AG08396 (cell line): ENCODE results near the gene KRTAP17-1.
"Not testable (repeated sequence)": the region's sequence is repeated elsewhere in the genome, so short reads cannot be mapped to it uniquely, and the experiment has no call there.

ENCODE experiments used
- DNase-seq: peaks from one replicate; pipeline ENCODE4 v3.0.0; 2012; ENCODE audit warnings: low spot score, mixed read lengths

The KRTAP17-1 gene

DNA sequence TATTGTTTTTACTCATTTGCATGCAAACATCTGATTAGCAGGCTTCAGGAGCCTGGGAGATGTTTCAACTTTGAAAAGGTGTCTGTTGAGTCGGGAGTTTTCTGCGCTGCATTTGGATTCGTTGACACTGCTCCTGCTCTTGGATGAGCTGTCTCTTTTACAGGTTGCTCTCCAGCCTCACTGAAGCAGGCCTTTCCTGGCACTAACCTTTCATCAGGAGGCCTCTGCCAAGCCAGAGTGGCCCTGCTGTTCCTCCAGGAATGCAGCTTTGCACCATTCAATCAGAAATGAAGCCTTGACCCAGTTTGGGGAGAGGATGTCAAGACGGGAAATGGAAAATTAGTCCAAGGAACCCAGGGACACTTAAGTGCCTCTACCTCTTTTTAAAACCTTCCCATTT, 12.5 kb downstream of the KRTAP17-1 start:
- DNase-seq = no peak

DNA sequence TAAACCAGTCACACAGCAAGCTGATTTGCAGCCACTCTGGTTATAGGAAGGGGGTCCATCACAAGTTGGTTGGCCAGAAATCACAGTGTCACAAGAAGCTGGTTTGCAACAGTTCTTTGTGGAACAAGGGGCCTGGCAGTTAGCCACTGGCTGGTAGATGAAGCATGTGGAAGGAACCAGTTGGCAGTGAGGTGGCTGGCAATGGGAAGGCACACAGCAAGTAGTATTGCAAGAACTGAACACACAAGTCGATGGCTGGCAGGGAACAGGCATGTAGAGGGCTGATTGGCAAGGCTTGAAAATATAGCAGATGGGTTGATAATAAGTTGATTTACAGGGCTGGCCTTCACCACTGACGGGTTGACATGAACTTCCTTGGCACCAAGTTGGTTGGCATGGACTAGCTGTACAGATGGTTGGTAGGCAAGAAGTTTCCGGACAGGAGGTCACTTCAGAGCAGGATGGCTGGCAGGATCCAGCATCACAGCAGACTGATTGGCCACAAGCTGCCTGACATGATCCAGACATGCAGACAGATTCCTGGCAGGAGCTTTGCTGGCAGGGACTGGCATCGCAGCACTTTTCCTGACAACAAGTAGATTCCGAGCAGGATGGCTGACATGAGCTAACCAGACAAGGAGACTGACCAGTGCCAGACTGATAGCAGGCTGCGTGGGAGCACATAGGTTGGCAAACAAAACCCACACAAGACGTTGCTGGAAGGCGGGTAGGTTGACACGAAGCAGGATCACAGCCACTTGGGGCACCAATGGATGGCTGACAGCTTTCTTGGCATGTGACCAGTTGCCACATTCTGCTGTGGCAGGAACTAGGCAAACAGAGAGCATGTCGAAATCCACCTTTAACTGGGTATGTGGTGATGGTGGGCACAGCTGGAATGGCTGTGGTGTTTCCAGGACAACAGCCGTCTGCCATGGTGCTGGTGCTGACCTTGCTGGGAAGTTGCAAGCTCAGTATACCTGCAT, 13.3 kb downstream of the KRTAP17-1 start, which contains the start of gene KRTAP29-1:
KRTAP29-1 (minus strand) TSS at position 936 of the 986 bp plus-strand sequence; CDS start at position 936, 0 bp downstream.
- DNase-seq = no peak

DNA sequence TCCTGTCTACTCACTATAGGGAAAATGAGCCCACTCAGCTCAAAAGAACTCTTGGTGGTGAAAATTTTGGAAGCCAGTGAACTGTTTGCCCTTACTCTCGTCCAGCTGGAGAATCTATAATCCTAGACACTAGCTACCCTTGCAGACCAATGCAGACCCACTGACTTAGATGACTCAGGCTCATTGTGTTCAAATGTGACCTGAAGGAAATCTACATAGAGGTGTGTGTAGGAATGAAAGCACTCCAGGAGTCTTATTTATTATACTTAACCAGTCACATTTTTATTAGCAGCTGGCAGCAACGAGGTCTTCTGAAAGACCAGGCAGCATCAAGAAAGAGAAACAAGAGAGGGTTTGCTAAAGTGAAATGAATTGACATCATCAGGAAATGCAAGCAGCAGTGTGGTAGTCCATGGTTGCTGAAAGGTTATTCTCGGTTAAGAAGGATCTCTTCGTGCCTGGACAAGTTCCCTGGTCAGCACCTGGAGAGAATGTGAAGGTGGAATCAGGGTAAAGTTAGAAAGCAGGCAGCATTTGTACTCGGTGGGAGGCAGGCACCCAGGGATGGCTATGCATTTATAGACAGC, 14.2 kb downstream of the KRTAP17-1 start:
- no peak for DNase-seq

DNA sequence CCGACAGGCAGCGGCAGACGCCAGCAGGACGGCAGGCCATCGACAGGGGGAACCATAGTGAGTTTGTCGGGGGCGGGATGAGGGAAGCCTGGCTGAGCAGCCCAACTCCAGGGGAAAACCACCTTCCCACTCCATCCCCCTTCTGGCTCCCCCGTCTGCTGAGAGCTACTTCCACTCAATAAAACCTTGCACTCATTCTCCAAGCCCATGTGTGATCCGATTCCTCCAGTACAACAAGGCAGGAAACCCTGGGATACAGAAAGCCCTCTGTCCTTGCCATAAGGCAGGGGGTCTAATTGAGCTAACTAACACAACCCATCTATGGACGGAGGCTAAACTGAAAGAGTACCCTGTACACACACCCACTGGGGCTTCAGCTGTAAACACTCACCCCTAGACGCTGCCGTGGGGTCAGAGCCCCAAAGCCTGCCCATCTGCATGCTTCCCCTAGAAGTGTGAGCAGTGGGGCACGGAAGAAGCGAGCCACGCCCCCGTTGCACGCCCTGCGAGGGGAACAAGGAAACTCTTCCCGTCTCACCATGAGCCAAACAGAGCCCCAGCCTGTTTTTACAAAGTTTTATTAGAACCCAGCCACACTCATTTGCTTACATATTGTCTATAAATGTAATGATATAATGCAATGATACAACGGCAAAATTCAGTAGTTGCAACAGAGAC, 16.9 kb downstream of the KRTAP17-1 start:
- DNase-seq = no peak

DNA sequence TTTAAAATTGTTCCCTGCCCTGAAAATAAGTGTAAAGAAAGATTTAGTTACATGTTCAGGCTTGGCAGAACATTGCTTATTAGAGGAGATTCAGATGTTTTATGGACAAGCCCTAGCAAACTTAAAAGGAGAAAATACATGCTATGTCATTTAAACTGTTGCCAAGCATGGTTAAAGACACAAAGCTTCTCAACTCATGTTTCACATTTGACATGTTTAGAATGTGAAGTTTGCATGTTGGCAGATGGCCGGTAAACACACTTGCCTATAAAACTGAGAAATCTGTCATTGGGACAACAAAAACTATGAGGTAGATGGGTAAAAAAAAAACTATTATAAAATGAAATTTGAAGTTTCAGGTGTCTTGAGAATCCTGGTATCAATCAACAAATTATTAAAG, 18.7 kb downstream of the KRTAP17-1 start:
- DNase-seq = no peak

DNA sequence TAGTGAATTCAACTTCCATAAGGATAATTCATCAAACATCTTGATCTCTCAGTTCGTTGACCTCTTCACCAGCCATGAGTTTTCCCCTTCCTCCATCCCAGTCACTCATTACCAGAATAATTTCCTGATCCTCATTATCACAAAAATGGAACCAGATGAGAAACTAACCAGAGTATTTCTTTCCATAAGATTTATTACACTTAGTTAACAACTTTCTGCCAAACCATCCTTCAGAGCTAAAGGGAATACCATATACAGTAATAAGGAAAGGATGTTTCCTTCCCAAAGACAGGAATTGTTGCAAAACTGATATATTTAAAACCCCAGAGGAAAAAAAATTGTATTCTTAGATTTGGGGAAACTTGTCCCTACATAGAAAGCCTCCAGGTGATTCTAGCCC, 21.5 kb downstream of the KRTAP17-1 start:
- no peak for DNase-seq

DNA sequence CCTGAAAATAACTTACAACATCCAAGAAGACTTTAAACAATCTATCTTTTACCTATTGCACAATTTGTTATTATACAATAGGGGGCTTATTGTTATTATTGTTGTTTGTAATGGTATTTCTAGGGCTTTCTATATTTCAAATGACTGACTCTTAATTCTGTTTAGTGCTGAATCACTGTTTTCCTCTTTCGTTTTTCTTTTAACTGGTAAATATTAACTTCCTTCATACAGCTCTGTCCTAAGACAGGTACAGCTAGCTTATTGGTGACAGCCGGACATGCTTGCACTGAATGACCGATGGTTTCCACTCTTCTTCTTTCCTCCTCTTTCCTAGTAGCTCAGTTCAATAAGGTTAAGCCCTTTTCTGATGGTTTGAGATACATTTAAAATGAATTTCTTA, 28.5 kb downstream of the KRTAP17-1 start:
- no peak for DNase-seq

DNA sequence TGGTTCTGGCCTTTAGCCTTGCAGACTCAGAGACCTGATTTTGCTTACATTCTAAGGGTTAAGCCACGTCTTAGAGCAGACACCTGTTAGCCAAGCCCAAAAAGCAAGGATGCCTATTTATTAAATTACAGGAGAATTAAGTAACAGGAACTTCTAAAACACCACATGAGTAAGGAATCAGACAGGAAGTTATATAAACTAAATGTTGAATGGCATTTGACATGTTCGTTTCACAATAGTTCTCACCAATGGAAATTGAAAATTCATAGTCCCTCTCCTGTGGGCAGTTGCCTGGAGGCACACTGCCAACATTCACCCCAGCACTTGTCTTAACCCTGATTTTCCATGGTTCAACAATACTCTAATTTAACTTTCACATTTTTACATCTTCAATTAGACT, 31.0 kb downstream of the KRTAP17-1 start:
- DNase-seq = no peak

DNA sequence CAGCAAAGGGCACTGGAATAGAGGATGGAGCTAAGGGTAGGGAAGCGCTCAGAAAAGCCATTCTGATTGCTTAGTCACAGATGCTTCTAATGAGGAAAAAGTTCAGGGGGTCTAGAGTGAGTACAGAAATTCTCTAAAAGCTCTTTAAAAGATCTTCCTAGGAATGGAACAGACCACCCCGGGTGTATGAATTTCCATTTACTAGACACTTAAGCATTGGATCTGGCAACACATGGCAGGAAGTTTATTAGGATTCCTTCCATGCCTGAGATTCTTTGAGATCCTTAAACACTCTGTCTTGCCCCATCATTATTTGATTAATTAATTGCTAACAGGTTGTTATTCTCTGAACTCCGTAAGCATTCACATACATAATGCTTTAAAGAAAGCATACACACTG, 31.5 kb downstream of the KRTAP17-1 start:
- no peak for DNase-seq

DNA sequence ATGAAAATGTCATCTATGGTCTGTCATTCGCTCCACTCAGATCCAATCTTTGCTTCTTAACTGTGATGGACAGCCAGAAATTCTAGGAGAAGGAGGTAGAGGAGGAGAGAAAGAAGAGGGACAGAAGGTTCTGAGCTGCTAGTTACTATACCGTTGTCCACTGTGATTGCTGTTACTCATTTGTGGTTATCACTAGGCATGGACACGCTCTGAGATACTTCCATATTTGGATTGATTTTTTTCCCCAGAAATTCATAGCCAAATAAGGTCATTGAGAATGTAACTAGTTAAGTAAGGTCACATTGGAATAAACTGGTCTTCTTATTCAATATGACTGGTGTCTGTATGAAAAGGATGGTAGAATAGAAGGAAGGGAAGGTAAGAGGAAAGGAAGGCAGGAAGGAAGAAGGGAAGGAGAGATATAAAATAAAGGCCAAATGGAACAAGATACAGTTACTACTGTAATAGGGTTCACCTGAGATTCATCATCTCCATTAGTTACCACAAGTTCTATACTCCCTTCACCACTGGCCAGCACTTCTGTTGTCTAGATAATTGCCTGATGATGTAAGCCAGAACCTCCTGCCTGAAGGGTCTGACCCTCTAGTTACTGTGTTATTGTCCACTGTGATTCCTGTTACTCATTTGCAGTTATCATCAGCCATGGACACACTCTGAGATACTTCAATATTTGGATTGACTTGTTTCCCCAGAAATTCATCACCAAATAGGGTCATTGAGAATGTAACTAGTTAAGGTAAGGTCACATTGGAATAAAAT, 37.1 kb downstream of the KRTAP17-1 start:
- DNase-seq = no peak

DNA sequence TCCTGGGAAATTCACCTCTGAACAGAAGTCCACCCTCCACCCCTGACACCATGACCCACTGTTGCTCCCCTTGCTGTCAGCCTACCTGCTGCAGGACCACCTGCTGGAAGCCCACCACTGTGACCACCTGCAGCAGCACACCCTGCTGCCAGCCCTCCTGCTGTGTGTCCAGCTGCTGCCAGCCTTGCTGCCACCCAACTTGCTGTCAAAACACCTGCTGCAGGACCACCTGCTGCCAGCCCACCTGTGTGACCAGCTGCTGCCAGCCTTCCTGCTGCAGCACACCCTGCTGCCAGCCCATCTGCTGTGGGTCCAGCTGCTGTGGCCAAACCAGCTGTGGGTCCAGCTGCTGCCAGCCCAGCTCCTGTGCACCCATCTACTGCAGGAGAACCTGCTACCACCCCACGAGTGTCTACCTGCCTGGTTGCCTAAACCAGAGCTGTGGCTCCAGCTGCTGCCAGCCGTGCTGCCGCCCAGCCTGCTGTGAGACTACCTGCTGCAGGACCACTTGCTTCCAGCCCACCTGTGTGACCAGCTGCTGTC, 39.8 kb downstream of the KRTAP17-1 start, which contains the start of gene KRTAP9-7:
KRTAP9-7 (plus strand) TSS at position 51 of the 543 bp plus-strand sequence; CDS start at position 51, 0 bp downstream.
- DNase-seq = not testable (repeated sequence)

DNA sequence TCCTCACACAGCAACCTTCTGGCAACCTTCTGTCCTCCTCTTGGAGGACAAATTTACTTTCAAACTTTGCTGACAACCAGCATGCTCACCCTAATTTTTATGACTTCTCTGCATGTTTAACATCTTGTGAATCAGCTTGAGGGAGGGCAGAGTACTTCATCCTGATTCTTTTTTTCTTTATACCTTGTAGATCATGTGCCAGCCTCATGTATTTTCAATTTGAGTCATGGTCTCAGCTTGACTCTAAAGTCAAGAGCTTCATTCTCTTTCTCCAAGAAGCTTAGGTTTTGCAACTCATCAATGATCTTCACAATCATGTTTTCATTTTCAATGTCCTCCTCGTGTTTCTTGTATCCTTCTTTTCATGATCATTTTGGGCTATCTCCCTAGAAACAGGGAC, 43.7 kb downstream of the KRTAP17-1 start:
- DNase-seq = no peak

DNA sequence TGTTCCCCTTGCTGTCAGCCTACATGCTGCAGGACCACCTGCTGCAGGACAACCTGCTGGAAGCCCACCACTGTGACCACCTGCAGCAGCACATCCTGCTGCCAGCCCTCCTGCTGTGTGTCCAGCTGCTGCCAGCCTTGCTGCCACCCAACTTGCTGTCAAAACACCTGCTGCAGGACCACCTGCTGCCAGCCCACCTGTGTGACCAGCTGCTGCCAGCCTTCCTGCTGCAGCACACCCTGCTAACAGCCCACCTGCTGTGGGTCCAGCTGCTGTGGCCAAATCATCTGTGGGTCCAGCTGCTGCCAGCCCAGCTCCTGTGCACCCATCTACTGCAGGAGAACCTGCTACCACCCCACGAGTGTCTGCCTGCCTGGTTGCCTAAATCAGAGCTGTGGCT, 44.2 kb downstream of the KRTAP17-1 start:
- not testable (repeated sequence) for DNase-seq

DNA sequence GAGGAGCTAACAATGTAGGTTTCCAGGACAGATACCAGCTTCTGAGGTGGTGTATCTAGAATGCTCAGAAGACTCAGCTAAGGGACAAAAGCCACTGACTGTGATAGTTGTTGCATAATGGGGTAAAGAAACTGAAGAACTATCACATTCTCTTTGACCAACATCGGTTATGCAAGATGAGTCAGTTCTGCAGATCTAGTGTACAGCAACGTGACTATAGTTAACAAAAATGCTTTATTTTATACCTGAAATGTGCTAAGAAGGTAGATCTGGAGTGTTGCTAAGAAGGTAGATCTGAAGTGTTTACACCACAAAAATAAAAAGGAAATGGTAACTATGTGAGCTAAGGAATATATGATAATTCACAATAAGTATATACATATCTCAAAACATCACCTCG, 47.8 kb downstream of the KRTAP17-1 start:
- no peak for DNase-seq

DNA sequence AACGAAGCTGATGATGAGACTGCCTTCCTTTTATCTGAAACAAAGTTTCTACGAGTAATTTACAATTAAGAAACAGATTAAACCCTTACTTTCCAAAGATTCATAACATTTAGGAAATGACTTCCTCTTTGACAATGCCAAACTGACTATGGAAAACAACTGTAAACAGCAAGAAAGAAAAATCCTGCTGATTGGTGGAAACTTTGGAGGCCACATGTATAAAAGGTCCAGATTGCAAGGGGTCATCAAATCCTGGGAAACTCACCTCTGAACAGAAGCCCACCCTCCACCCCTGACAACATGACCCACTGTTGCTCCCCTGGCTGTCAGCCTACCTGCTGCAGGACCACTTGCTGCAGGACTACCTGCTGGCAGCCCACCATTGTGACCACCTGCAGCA, 50.4 kb downstream of the KRTAP17-1 start, which contains the start of gene KRTAP9-6:
KRTAP9-6 (plus strand) TSS at position 301 of the 400 bp plus-strand sequence; CDS start at position 301, 0 bp downstream.
- DNase-seq = no peak
